GM20431 (cell line): Measurements from ENCODE around the gene HOXA4.

ENCODE experiments used
- in situ Hi-C: fragments of 300-500 bp; cut with MseI, MboI; formaldehyde crosslinking; loops from one replicate; pipeline ENCODE4 v1.15.0; 2020; ENCODE audit warnings: low sequenced_read_pairs; ENCODE audit not compliant: unreplicated experiment

HOXA4 gene

GRCh38 chr7:27139334-27140125 is 9.0 kb upstream of the HOXA4 start:
- in situ Hi-C loops = no loop called here

- in situ Hi-C loops = no loop called here
Observed at GRCh38 chr7:27138985-27139333, 8.4 kb upstream of the HOXA4 start.

GRCh38 chr7:27138472-27138871 is 7.9 kb upstream of the HOXA4 start:
- in situ Hi-C loops = no loop called here

GRCh38 chr7:27137640-27138315 is 7.2 kb upstream of the HOXA4 start:
- in situ Hi-C loops = no loop called here

GRCh38 chr7:27134392-27134791 is 3.8 kb upstream of the HOXA4 start:
- in situ Hi-C loops = no loop called here

- in situ Hi-C loops = no loop called here
Observed at GRCh38 chr7:27133409-27134231, 3.1 kb upstream of the HOXA4 start.

- in situ Hi-C loops = no loop called here
Observed at GRCh38 chr7:27132978-27133377, 2.4 kb upstream of the HOXA4 start.

GRCh38 chr7:27132214-27132613 is 1.7 kb upstream of the HOXA4 start:
- in situ Hi-C loops = no loop called here

- in situ Hi-C loops = no loop called here
Observed at GRCh38 chr7:27131390-27131819, 848 bp upstream of the HOXA4 start.

GRCh38 chr7:27129729-27130539 is 623 bp downstream of the HOXA4 start:
- in situ Hi-C loops = no loop called here

- in situ Hi-C loops = no loop called here
Observed at GRCh38 chr7:27128776-27129728, 1.5 kb downstream of the HOXA4 start.

GRCh38 chr7:27128034-27128433 is 2.5 kb downstream of the HOXA4 start:
- in situ Hi-C loops = no loop called here

- in situ Hi-C loops = no loop called here
Observed at GRCh38 chr7:27126596-27127327, 3.8 kb downstream of the HOXA4 start.

- in situ Hi-C loops = no loop called here
Observed at GRCh38 chr7:27125986-27126394, 4.6 kb downstream of the HOXA4 start.

- in situ Hi-C loops = no loop called here
Observed at GRCh38 chr7:27124902-27125689, 5.5 kb downstream of the HOXA4 start.

- in situ Hi-C loops = no loop called here
Observed at GRCh38 chr7:27124096-27124901, 6.3 kb downstream of the HOXA4 start.
